GM19240 (cell line): ENCODE data around the gene TMEM106C.

Experiments used
- DNase-seq: peaks from one replicate; pipeline ENCODE4 v3.0.0; 2011; ENCODE audit warnings: low spot score; ENCODE audit not compliant: insufficient read length

TMEM106C gene

DNA sequence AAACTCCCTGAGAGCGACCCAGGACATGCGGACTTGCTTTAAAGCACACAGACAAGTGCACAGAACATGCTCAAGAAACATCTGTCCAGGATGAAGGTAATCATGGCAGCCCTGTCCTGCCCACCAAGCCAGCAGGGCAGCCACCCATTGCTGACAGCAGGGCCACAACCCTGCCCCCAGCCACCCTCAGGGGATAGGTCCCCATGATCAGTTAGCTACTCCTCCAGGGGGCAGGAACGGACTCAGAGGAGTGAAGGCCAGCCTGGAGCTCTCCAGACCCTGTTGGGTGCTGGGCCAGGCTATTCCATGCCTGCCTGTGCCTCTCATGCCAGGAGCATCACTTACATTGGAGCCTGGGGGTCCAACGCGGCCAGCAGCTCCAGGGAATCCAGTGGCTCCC is 15.8 kb downstream of the TMEM106C start:
- DNase-seq, result no peak

DNA sequence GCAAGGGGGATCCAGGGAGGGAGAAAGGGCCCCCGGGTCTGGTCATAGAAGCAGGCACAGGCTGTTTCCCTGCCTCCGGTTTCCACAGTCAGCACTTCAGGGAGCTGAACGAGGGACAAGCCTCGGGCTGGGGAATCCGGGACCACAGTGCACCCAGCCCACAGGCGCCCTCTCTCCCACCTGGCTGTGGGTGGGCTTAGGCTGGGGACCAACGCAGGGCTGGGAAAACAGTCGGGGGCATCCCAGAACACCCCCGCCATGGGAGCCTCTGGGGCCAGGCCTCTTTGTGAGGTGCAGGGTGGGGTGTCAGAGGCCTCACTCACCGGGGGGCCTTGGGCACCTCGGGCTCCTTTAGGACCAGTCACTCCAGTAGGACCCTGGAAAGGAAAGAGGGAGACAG is 16.3 kb downstream of the TMEM106C start:
- no peak for DNase-seq

- DNase-seq, result no peak
Observed at GRCh38 chr12:47980197-47980596, 16.8 kb downstream of the TMEM106C start.

- no peak for DNase-seq
Observed at GRCh38 chr12:47980779-47981495, 17.5 kb downstream of the TMEM106C start.

DNA sequence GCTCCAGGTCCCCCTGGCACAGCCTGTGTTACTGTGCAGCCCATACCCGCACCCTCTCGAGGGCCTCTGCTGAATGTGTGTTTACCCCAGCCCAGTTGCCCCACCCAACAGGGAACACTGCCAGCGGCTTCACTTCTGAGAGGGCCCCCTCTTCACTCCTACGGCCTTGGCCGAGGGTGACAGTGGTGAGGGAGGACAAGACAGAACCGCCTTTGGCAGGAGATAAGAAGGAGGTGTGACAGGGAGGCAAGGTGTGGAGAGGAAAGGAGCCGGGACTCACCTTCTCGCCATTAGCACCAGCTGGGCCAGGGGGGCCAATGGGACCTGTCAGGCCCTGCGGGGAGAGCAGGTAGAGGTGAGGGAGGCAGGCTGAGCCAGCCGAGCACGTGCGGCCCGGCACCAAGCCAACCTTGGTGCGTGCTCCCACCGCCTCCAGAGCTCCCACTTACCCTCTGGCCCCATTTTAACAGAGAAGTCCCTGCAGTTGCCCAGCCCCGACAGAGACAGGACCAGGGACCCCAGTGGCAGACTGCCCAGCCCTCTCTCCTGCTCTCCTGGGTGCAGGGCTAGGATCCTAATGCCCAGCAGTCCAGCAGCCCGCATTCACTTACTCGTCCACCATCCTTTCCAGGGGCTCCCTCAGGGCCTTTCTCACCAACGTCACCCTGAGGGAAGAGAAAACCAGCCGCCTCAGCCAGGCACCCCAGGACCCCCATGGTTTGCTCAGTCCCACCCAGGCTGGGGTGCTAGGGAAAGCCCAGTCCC is 18.3 kb downstream of the TMEM106C start:
- DNase-seq, result no peak

DNA sequence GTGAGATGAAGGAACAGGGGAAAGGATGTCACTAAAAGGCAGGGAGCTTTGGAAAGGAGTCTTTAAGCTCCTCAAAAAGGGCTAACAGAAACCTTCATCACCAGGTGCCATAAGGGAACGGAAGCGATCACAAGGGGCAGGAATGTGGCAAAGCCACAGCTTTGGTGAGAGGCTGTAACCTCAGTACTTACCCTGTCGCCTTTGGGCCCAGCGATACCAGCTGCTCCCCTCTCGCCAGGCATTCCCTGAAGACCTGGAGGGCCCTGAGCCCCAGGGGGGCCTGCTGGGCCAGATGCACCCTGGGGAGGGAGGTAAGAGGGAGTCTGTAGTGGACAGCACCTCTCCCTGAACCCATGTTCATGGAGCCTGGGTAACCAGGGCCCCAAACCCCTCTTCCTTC is 18.9 kb downstream of the TMEM106C start:
- no peak for DNase-seq

DNA sequence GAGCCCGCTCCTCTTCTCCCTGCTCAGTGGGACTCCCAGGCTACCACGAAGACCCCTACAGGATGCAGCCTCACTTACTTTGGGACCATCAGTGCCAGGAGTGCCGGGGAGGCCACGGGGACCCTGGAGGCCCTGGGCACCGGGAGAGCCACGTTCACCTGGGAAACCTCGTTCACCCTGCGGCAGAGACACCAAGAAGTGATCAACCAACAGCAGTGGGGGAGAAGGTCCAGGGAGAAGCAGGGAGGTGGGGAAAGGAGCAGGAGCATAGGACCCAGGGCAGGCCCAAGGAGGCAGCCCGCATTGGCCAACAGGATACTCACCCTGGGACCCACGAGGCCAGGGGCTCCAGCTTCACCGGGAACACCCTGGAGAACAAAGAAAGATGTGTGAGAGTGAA is 19.4 kb downstream of the TMEM106C start:
- no peak for DNase-seq

GRCh38 chr12:47983541-47984115 is 20.2 kb downstream of the TMEM106C start:
- DNase-seq, result no peak

GRCh38 chr12:47984331-47984801 is 21.0 kb downstream of the TMEM106C start:
- DNase-seq, result no peak

GRCh38 chr12:47985596-47986290 is 22.3 kb downstream of the TMEM106C start:
- DNase-seq, result no peak

- DNase-seq, result no peak
Observed at GRCh38 chr12:47986291-47986660, 22.9 kb downstream of the TMEM106C start.

DNA sequence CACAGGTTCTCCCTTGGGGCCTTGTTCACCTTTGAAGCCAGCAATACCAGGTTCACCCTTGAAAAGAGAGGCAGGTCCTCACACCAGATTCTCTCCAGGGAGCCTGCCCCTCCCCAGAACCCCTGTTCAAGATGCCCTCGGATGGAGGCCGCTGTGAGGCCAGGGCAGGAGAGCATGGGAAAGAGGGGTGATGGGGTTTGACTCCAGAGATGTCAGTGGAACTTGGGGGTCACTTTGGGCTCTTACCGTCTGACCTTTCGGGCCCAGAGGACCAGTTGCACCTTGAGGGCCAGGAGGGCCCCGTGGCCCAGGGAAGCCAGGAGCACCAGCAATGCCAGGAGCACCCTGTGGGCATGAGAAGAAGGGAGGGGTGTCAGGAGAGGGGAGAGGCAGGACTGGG is 23.4 kb downstream of the TMEM106C start:
- DNase-seq, result no peak

DNA sequence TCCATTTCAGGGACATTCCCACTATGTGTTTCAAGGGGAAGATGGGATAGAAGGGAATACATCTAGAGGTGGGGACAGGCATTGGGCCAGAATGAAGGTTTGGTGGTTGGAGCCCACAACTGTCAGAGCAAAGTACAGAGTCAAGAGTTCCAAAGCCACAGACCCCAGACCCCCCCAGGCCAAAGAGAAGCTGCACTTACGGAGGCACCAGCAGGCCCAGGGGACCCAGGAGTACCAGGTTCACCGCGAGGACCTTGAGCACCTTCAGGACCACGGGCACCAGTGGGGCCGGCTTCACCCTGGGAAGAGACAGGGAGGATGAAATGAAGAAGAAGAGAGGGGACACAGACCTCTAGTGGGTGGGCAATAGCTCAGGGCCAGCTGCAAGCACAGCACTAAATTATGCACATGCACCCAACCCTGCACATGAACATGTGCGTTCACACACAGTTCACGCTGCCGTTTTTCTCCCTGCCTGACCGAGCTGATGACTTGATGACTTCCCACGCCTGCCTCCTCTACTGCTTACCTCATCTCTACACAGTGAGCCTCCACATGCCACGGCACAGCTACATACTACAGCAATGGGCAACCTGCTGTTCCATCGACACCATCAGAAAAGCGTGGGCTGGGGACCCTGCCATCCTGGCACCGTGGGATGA is 24.1 kb downstream of the TMEM106C start:
- DNase-seq, result no peak

GRCh38 chr12:47988073-47989022 is 25.0 kb downstream of the TMEM106C start:
- no peak for DNase-seq

GRCh38 chr12:47989023-47989417 is 25.6 kb downstream of the TMEM106C start:
- no peak for DNase-seq

- no peak for DNase-seq
Observed at GRCh38 chr12:47989666-47990065, 26.3 kb downstream of the TMEM106C start.

DNA sequence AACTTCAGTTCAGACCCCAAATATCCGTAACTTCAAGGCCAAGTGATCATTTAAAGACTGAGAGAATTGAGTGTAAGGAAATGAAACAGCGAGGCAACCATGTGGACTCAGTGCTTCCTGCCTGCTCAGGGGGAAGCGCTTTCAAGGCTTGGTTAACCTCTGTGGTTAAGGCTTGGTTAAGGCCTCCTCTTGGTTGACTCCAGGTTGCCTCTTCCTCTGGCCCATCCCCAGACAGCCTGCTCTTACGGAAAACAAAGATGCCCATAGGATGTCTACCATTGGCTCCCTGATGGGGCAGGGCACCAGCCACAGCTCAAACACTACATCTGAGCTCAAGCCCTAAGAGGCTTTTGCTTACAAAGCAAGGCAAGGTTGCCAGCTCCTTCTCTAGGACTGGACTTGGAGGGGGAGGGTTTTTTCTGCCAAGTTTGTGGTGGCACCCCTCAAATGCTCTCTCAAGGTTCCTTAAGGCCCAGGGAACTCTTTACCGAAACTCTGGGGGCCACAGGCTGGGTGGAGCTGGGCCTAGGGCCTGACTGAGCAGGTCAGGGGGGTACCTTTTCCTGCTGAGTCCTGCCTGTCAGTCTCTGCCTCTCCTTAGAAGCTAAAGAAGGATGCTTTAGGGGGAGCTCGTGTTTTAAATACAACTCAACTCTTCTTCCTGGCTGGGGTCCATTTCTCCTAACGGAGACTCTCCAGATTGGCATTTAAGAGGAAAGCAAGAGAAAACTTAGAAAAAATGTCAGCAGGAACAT is 27.1 kb downstream of the TMEM106C start:
- DNase-seq, result peak; percentile 58

- no peak for DNase-seq
Observed at GRCh38 chr12:47991106-47992061, 28.0 kb downstream of the TMEM106C start.
